Pons (tissue), 1 donor: Measurements from ENCODE around the gene EPHA4.
A peak's percentile ranks its signal among the peaks of the same experiment; 100 is the strongest.

Experiments
- DNase-seq: peaks from one replicate; pipeline ENCODE4 v3.0.0-alpha.2; 2016; ENCODE audit warnings: low spot score

The EPHA4 gene

GRCh38 chr2:221572219-221572820 is at the start of gene EPHA4:
EPHA4 (minus strand) TSS chr2:221572304; CDS start chr2:221572248, 56 bp downstream.
- DNase-seq, result peak; percentile 88

- DNase-seq, result no peak
Measured at GRCh38 chr2:221618007-221618406, 45.9 kb upstream of the EPHA4 start.

- no peak for DNase-seq
Measured at GRCh38 chr2:221616561-221616960, 44.5 kb upstream of the EPHA4 start.

- no peak for DNase-seq
Measured at GRCh38 chr2:221614274-221614673, 42.2 kb upstream of the EPHA4 start.

GRCh38 chr2:221612800-221613199 is 40.7 kb upstream of the EPHA4 start:
- DNase-seq, result no peak

- DNase-seq, result no peak
Measured at GRCh38 chr2:221612161-221612560, 40.1 kb upstream of the EPHA4 start.

- no peak for DNase-seq
Measured at GRCh38 chr2:221610675-221611074, 38.6 kb upstream of the EPHA4 start.

GRCh38 chr2:221610255-221610654 is 38.2 kb upstream of the EPHA4 start:
- DNase-seq, result no peak

GRCh38 chr2:221608442-221608841 is 36.3 kb upstream of the EPHA4 start:
- DNase-seq, result no peak

GRCh38 chr2:221606424-221606823 is 34.3 kb upstream of the EPHA4 start:
- no peak for DNase-seq

- DNase-seq, result no peak
Measured at GRCh38 chr2:221605751-221606240, 33.7 kb upstream of the EPHA4 start.

- DNase-seq, result peak; percentile 17
Measured at GRCh38 chr2:221602938-221603337, 30.8 kb upstream of the EPHA4 start.

GRCh38 chr2:221601376-221601775 is 29.3 kb upstream of the EPHA4 start:
- no peak for DNase-seq

GRCh38 chr2:221600388-221600787 is 28.3 kb upstream of the EPHA4 start:
- no peak for DNase-seq

GRCh38 chr2:221596192-221596591 is 24.1 kb upstream of the EPHA4 start:
- no peak for DNase-seq

- DNase-seq, result no peak
Measured at GRCh38 chr2:221590861-221591365, 18.8 kb upstream of the EPHA4 start.

- no peak for DNase-seq
Measured at GRCh38 chr2:221589696-221590095, 17.6 kb upstream of the EPHA4 start.

- no peak for DNase-seq
Measured at GRCh38 chr2:221588306-221588985, 16.3 kb upstream of the EPHA4 start.

GRCh38 chr2:221581986-221582385 is 9.9 kb upstream of the EPHA4 start:
- no peak for DNase-seq

- DNase-seq, result no peak
Measured at GRCh38 chr2:221574231-221574570, 2.1 kb upstream of the EPHA4 start.

GRCh38 chr2:221573430-221574230 is 1.5 kb upstream of the EPHA4 start:
- peak; percentile 77 for DNase-seq

GRCh38 chr2:221572821-221573429 is 821 bp upstream of the EPHA4 start:
- peak; percentile 28 for DNase-seq
